ENCODE measurements around the gene MACROD2. TPM values are rescaled to one million over a fixed set of nuclear protein-coding genes. Genes with fewer than 3 reads are reported as not detected.

Gene MACROD2
- total RNA-seq, 1 experiment from 2014 or later = 1.6 TPM

- H3K27ac Mint-ChIP-seq = no peak overlapping the region
- Histone ChIP-seq H3K27ac (ENCODE audit: insufficient read length, low read depth, low read length) (no peak overlapping the region), H3K79me1 (ENCODE audit: insufficient read depth, low read depth, low read length, poor library complexity, severe bottlenecking) (no peaks in the 10 kb centered on the region), H3K4me2 (ENCODE audit: insufficient read depth, insufficient read length, low read length) (no peak overlapping the region), H4K8ac (replicated peaks; ENCODE audit: insufficient read length, low read depth, low read length) (no peak overlapping the region), H3K27me3 (ENCODE audit: insufficient read depth, low read length) (no peaks in the 10 kb centered on the region), H3K56ac (ENCODE audit: insufficient read length, low read depth, low read length) (no peak overlapping the region), H3K4ac (ENCODE audit: low read depth, low read length) (no peak overlapping the region), H3K18ac (ENCODE audit: insufficient read length, low read depth, low read length) (no peak overlapping the region), H3K23me2 (ENCODE audit: insufficient read length, low read depth, low read length, poor library complexity, severe bottlenecking) (no peaks in the 10 kb centered on the region), H3K23ac (ENCODE audit: insufficient read length, low read depth, low read length) (no peak overlapping the region), H2AFZ (ENCODE audit: low read length) (no peak overlapping the region), H4K20me1 (ENCODE audit: control insufficient read depth, insufficient read depth, insufficient read length) (no peaks in the 10 kb centered on the region), H2BK12ac (ENCODE audit: insufficient read length, low read depth, low read length) (no peak overlapping the region), H2AK5ac (ENCODE audit: insufficient read length, low read length) (no peak overlapping the region), H3K9ac (ENCODE audit: extremely low read depth, insufficient read length, low read length) (no peak overlapping the region), H3K79me2 (ENCODE audit: insufficient read depth, low read length) (no peaks in the 10 kb centered on the region), H3T11ph (ENCODE audit: low read length) (no peak overlapping the region), H3K9me3 (ENCODE audit: control insufficient read depth, low read depth, low read length) (no peaks in the 10 kb centered on the region), H4K5ac (ENCODE audit: insufficient read length, low read depth, low read length) (no peak overlapping the region), H4K91ac (ENCODE audit: insufficient read length, low read depth, low read length) (no peak overlapping the region), H2BK120ac (ENCODE audit: low read depth, low read length, poor library complexity, severe bottlenecking) (no peak overlapping the region), H2BK15ac (ENCODE audit: low read depth, low read length) (no peak overlapping the region), H3K4me1 (ENCODE audit: insufficient read depth, low read length) (no peaks in the 10 kb centered on the region), H3K14ac (ENCODE audit: insufficient read depth, low read length) (no peak overlapping the region), H2BK20ac (ENCODE audit: low read depth, low read length, poor library complexity, severe bottlenecking) (no peak overlapping the region), H2BK5ac (ENCODE audit: insufficient read length, low read length) (no peak overlapping the region)
- DNase-seq = no peak
- peaks cover 1 to 4% (median 2%) of the 10 kb centered on the region in 3 experiments; a peak in 2 of 7 replicates for H3K36me3 Mint-ChIP-seq (ENCODE audit: insufficient read depth in 1 of 3, low read depth in 3 of 3)
- H3K4me3 Mint-ChIP-seq = no peak overlapping the region
- WGBS (ENCODE audit: extremely low coverage, insufficient read length, low lambda C conversion rate) = no CpG with 5 or more reads among the region's 3 CpGs
- peaks cover 3 to 7% of the 10 kb centered on the region in 2 experiments; a peak in 2 of 4 replicates for H3K4me1 Mint-ChIP-seq
- TF ChIP-seq CTCF (conservative IDR thresholded peaks at IDR 0.05) = no peak
- peaks cover 0 to 3% of the 10 kb centered on the region in 2 experiments; a peak in 1 of 5 replicates for H3K9me3 Mint-ChIP-seq
- no peaks in the 10 kb centered on the region for H3K27me3 Mint-ChIP-seq (ENCODE audit: low read depth)
Measured at GRCh38 chr20:14453259-14453658, 457.9 kb downstream of the MACROD2 start.

All from H9 (cell line).